Large intestine (tissue), 3 donors: ENCODE results near the gene ESRRG. TPM values are rescaled to one million over a fixed set of nuclear protein-coding genes. Genes with fewer than 3 reads are reported as not detected.
"Not testable (repeated sequence)": the region's sequence is repeated elsewhere in the genome, so short reads cannot be mapped to it uniquely, and the experiment has no call there.

Experiments
- DNase-seq, 2 donors: peaks; one replicate each; pipeline versions ENCODE4 v3.0.0 to v3.0.0-alpha.2; 2013
- H3K27ac ChIP-seq: one replicate; pipeline ENCODE4 v1.5.1; 2013; ENCODE audit warnings: low read length
- H3K27me3 ChIP-seq: 2 replicates; pipeline ENCODE4 v1.6.1; 2013; ENCODE audit warnings: low read length; ENCODE audit not compliant: control insufficient read depth, insufficient read depth
- H3K36me3 ChIP-seq: 2 replicates; pipeline ENCODE4 v1.6.1; 2013; ENCODE audit warnings: low read length; ENCODE audit not compliant: control insufficient read depth, insufficient read depth
- H3K4me1 ChIP-seq: one replicate; pipeline ENCODE4 v1.6.1; 2013; ENCODE audit warnings: low read length; ENCODE audit not compliant: control insufficient read depth, insufficient read depth
- H3K4me3 ChIP-seq: one replicate; pipeline ENCODE4 v1.5.1; 2013; ENCODE audit warnings: low read length
- H3K9me3 ChIP-seq: one replicate; pipeline ENCODE4 v1.6.1; 2013; ENCODE audit warnings: mild to moderate bottlenecking, low read depth, low read length, moderate library complexity; ENCODE audit not compliant: control insufficient read depth
- WGBS: methylation state at CpG from one replicate; pipeline ENCODE4 v1.1.5; 2013; ENCODE audit warnings: low lambda C conversion rate; ENCODE audit not compliant: insufficient coverage; 5-methylcytosine and 5-hydroxymethylcytosine counted together
- polyA plus RNA-seq: library from polyadenylated mRNA; unstranded; fragments of 120-200 nt; gene quantifications from one replicate; pipeline ENCODE4 v1.2.1, GENCODE V29; 2013

Gene ESRRG
- polyA plus RNA-seq, 1 donor = 9.0 TPM

- H3K27me3 ChIP-seq = no peaks in the 10 kb centered on the region
- H3K36me3 ChIP-seq = no peaks in the 10 kb centered on the region
- H3K27ac ChIP-seq = no peak overlapping the region
- H3K4me1 ChIP-seq = no peaks in the 10 kb centered on the region
- no peak for DNase-seq
- no CpG with 5 or more reads among the region's 2 CpGs for WGBS
- no peak overlapping the region for H3K4me3 ChIP-seq
- H3K9me3 ChIP-seq = no peaks in the 10 kb centered on the region
Measured at GRCh38 chr1:216542741-216543140, 180.5 kb downstream of the ESRRG start.

- Histone ChIP-seq H3K4me3 (no peak overlapping the region), H3K27me3 (no peaks in the 10 kb centered on the region), H3K9me3 (no peaks in the 10 kb centered on the region), H3K27ac (no peak overlapping the region), H3K36me3 (no peaks in the 10 kb centered on the region), H3K4me1 (no peaks in the 10 kb centered on the region)
- 75% methylated on average over 1 of the region's 1 CpG for WGBS
- DNase-seq = no peak
Measured at GRCh38 chr1:216542263-216542662, 181.0 kb downstream of the ESRRG start.

GRCh38 chr1:216535751-216536150 lies 187.5 kb downstream of the ESRRG start:
- Histone ChIP-seq H3K27me3 (no peaks in the 10 kb centered on the region), H3K4me1 (no peaks in the 10 kb centered on the region), H3K4me3 (no peak overlapping the region), H3K9me3 (no peaks in the 10 kb centered on the region), H3K27ac (no peak overlapping the region), H3K36me3 (no peaks in the 10 kb centered on the region)
- WGBS = 92% methylated on average over 2 of the region's 2 CpGs
- DNase-seq = no peak

- Histone ChIP-seq H3K9me3 (no peaks in the 10 kb centered on the region), H3K4me1 (no peaks in the 10 kb centered on the region), H3K36me3 (no peaks in the 10 kb centered on the region), H3K27ac (no peak overlapping the region), H3K27me3 (no peaks in the 10 kb centered on the region), H3K4me3 (no peak overlapping the region)
- no CpG with 5 or more reads among the region's 1 CpG for WGBS
- DNase-seq = no peak
Measured at GRCh38 chr1:216535059-216535458, 188.2 kb downstream of the ESRRG start.

- Histone ChIP-seq H3K4me3 (no peak overlapping the region), H3K9me3 (no peaks in the 10 kb centered on the region), H3K27me3 (no peaks in the 10 kb centered on the region), H3K4me1 (no peaks in the 10 kb centered on the region), H3K36me3 (no peaks in the 10 kb centered on the region), H3K27ac (no peak overlapping the region)
- WGBS = no CpG with 5 or more reads among the region's 4 CpGs
- no peak for DNase-seq
Measured at GRCh38 chr1:216533776-216534175, 189.5 kb downstream of the ESRRG start.

GRCh38 chr1:216532251-216532798 lies 190.9 kb downstream of the ESRRG start:
- DNase-seq = no peak
- Histone ChIP-seq H3K4me3 (no peak overlapping the region), H3K36me3 (no peaks in the 10 kb centered on the region), H3K4me1 (no peaks in the 10 kb centered on the region), H3K27me3 (no peaks in the 10 kb centered on the region), H3K9me3 (no peaks in the 10 kb centered on the region), H3K27ac (no peak overlapping the region)
- WGBS = no CpG with 5 or more reads among the region's 9 CpGs

- Histone ChIP-seq H3K36me3 (no peaks in the 10 kb centered on the region), H3K4me1 (no peaks in the 10 kb centered on the region), H3K9me3 (no peaks in the 10 kb centered on the region), H3K4me3 (peak overlapping the region; percentile 13), H3K27ac (no peak overlapping the region), H3K27me3 (no peaks in the 10 kb centered on the region)
- DNase-seq = peak in 1 of 2 donors; percentile 12
- 73% methylated on average over 6 of the region's 12 CpGs for WGBS
Measured at GRCh38 chr1:216531263-216532239, 191.7 kb downstream of the ESRRG start.

GRCh38 chr1:216529851-216530250 lies 193.4 kb downstream of the ESRRG start:
- not testable (repeated sequence) for H3K9me3 ChIP-seq, H3K4me1 ChIP-seq, H3K27me3 ChIP-seq, H3K27ac ChIP-seq, DNase-seq, H3K4me3 ChIP-seq, H3K36me3 ChIP-seq
- WGBS = no CpG with 5 or more reads among the region's 3 CpGs

GRCh38 chr1:216528816-216529215 lies 194.4 kb downstream of the ESRRG start:
- DNase-seq = peak; percentile 12 to 67
- no peaks in the 10 kb centered on the region for H3K27me3 ChIP-seq
- no peaks in the 10 kb centered on the region for H3K9me3 ChIP-seq
- no peak overlapping the region for H3K27ac ChIP-seq
- 17% methylated on average over 1 of the region's 1 CpG for WGBS
- H3K4me1 ChIP-seq = no peaks in the 10 kb centered on the region
- H3K36me3 ChIP-seq = no peaks in the 10 kb centered on the region
- no peak overlapping the region for H3K4me3 ChIP-seq

GRCh38 chr1:216523449-216524190 lies 199.6 kb downstream of the ESRRG start:
- 80% methylated on average over 1 of the region's 4 CpGs for WGBS
- Histone ChIP-seq H3K4me3 (no peak overlapping the region), H3K36me3 (no peaks in the 10 kb centered on the region), H3K9me3 (no peaks in the 10 kb centered on the region), H3K27ac (no peak overlapping the region), H3K4me1 (no peaks in the 10 kb centered on the region), H3K27me3 (no peaks in the 10 kb centered on the region)
- DNase-seq = no peak
